ENCODE results near the gene TMEM255B. TPM values are rescaled to one million over a fixed set of nuclear protein-coding genes. Genes with fewer than 3 reads are reported as not detected.

Gene TMEM255B
- total RNA-seq, 1 experiment from 2014 or later = 4.7 TPM

DNA sequence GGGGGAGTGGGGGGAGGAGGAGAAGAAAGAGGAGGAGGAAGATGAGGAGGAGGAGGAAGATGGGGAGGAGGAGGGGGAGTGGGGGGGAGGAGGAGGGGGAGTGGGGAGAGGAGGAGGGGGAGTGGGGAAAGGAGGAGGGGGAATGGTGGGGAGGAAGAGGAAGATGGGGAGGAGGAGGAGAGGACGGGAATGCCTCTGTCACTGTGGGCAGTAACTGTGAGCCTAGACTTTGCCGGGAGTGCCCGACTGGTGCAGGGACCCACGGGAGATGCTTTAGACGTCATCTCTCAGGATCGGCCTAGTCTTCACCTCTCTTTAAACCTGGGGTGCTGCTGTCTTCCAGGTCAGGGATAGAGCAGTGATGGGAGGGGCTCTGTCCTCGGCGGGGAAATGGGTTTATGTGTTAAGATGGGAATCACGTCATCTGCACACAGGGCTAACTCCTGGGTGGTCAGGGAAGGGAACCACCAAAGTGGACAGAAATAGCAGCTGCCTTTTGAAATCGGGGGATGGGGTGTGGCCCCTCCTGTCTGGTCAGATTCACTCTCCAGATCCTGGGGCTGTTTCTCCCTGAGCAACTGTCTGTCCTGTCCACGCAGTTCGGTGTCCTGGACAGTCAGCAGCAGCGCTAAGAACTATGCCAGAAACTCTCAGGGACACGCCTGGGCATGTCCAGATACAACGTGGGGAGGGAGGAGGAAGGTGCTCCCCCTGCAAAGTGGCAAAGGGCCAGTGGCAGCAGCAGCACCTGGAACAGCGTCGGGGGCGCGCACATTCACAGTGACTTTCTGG is 77.9 kb downstream of the TMEM255B start:
- ATAC-seq (no peak), DNase-seq (ENCODE audit: low spot score) (no peak)
- H3K4me3 Mint-ChIP-seq = no peak overlapping the region
- H3K4me1 Mint-ChIP-seq = peaks cover 16% of the 10 kb centered on the region
- POLR2A ChIA-PET = no interaction called here
- H3K27me3 Mint-ChIP-seq (ENCODE audit: low read depth) = no peaks in the 10 kb centered on the region
- H3K9me3 Mint-ChIP-seq = no peaks in the 10 kb centered on the region
- H3K27ac Mint-ChIP-seq = peak overlapping the region; percentile 93
- peaks cover 8% of the 10 kb centered on the region for H3K36me3 Mint-ChIP-seq
- CTCF ChIA-PET = interaction anchor here (0.5 to 0.9 kb wide), 2 partner anchors 33 to 297 kb away, joined by 3 read pairs; no protein-coding TSS in a partner anchor
- TF ChIP-seq FOXP4 (CRISPR knock-in tag; IDR thresholded peaks at IDR 0.05) (no peak), TP53 (CRISPR knock-in tag; IDR thresholded peaks at IDR 0.05) (peak; percentile 91)

GRCh38 chr13:113837560-113838355 is 78.7 kb downstream of the TMEM255B start:
- Mint-ChIP-seq H3K27me3 (ENCODE audit: low read depth) (no peaks in the 10 kb centered on the region), H3K27ac (peak overlapping the region; percentile 93), H3K9me3 (no peaks in the 10 kb centered on the region), H3K36me3 (peaks cover 8% of the 10 kb centered on the region), H3K4me1 (peaks cover 16% of the 10 kb centered on the region), H3K4me3 (no peak overlapping the region; the same call in 1 of the 2 replicates)
- TF ChIP-seq ATF1 (CRISPR knock-in tag; IDR thresholded peaks at IDR 0.05) (no peak), ETV6 (CRISPR knock-in tag; IDR thresholded peaks at IDR 0.05) (0 out of 2 replicates have a peak, but pooled peaks have one; percentile 29), ZNF263 (CRISPR knock-in tag; IDR thresholded peaks at IDR 0.05; ENCODE audit: low read depth) (peak; percentile 20; the same call in 1 of the 2 replicates), JUN (CRISPR knock-in tag; IDR thresholded peaks at IDR 0.05) (no peak), CREB1 (CRISPR knock-in tag; IDR thresholded peaks at IDR 0.05) (no peak), ZNF423 (CRISPR knock-in tag; IDR thresholded peaks at IDR 0.05) (no peak), SP1 (CRISPR knock-in tag; conservative IDR thresholded peaks at IDR 0.05) (no peak)
- TF ChIP-seq, protein P1, sequence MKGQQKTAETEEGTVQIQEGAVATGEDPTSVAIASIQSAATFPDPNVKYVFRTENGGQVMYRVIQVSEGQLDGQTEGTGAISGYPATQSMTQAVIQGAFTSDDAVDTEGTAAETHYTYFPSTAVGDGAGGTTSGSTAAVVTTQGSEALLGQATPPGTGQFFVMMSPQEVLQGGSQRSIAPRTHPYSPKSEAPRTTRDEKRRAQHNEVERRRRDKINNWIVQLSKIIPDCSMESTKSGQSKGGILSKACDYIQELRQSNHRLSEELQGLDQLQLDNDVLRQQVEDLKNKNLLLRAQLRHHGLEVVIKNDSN (CRISPR knock-in tag; IDR thresholded peaks at IDR 0.05) = no peak
- TF ChIP-seq, protein P2, sequence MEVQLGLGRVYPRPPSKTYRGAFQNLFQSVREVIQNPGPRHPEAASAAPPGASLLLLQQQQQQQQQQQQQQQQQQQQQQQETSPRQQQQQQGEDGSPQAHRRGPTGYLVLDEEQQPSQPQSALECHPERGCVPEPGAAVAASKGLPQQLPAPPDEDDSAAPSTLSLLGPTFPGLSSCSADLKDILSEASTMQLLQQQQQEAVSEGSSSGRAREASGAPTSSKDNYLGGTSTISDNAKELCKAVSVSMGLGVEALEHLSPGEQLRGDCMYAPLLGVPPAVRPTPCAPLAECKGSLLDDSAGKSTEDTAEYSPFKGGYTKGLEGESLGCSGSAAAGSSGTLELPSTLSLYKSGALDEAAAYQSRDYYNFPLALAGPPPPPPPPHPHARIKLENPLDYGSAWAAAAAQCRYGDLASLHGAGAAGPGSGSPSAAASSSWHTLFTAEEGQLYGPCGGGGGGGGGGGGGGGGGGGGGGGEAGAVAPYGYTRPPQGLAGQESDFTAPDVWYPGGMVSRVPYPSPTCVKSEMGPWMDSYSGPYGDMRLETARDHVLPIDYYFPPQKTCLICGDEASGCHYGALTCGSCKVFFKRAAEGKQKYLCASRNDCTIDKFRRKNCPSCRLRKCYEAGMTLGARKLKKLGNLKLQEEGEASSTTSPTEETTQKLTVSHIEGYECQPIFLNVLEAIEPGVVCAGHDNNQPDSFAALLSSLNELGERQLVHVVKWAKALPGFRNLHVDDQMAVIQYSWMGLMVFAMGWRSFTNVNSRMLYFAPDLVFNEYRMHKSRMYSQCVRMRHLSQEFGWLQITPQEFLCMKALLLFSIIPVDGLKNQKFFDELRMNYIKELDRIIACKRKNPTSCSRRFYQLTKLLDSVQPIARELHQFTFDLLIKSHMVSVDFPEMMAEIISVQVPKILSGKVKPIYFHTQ (CRISPR knock-in tag; IDR thresholded peaks at IDR 0.05) = no peak
- TF ChIP-seq, protein P3, sequence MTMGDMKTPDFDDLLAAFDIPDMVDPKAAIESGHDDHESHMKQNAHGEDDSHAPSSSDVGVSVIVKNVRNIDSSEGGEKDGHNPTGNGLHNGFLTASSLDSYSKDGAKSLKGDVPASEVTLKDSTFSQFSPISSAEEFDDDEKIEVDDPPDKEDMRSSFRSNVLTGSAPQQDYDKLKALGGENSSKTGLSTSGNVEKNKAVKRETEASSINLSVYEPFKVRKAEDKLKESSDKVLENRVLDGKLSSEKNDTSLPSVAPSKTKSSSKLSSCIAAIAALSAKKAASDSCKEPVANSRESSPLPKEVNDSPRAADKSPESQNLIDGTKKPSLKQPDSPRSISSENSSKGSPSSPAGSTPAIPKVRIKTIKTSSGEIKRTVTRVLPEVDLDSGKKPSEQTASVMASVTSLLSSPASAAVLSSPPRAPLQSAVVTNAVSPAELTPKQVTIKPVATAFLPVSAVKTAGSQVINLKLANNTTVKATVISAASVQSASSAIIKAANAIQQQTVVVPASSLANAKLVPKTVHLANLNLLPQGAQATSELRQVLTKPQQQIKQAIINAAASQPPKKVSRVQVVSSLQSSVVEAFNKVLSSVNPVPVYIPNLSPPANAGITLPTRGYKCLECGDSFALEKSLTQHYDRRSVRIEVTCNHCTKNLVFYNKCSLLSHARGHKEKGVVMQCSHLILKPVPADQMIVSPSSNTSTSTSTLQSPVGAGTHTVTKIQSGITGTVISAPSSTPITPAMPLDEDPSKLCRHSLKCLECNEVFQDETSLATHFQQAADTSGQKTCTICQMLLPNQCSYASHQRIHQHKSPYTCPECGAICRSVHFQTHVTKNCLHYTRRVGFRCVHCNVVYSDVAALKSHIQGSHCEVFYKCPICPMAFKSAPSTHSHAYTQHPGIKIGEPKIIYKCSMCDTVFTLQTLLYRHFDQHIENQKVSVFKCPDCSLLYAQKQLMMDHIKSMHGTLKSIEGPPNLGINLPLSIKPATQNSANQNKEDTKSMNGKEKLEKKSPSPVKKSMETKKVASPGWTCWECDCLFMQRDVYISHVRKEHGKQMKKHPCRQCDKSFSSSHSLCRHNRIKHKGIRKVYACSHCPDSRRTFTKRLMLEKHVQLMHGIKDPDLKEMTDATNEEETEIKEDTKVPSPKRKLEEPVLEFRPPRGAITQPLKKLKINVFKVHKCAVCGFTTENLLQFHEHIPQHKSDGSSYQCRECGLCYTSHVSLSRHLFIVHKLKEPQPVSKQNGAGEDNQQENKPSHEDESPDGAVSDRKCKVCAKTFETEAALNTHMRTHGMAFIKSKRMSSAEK (CRISPR knock-in tag; IDR thresholded peaks at IDR 0.05; ENCODE audit: borderline replicate concordance) = no peak
- ChIA-PET POLR2A (no interaction called here), CTCF (interaction anchor here (0.5 to 0.9 kb wide), 2 partner anchors 33 to 297 kb away, joined by 3 read pairs; no protein-coding TSS in a partner anchor)
- DNase-seq (ENCODE audit: low spot score) = no peak
- peak; percentile 60 for ATAC-seq
